Measurements from ENCODE around the gene CPEB2. TPM values are rescaled to one million over a fixed set of nuclear protein-coding genes. Genes with fewer than 3 reads are reported as not detected.

The CPEB2 gene
- total and polyA plus RNA-seq, 9 of the 15 experiments (the other 6 are each of a cell fraction or from before 2014, with no cell fraction given) = 0.39 to 3.0 (median 1.4) TPM

DNA sequence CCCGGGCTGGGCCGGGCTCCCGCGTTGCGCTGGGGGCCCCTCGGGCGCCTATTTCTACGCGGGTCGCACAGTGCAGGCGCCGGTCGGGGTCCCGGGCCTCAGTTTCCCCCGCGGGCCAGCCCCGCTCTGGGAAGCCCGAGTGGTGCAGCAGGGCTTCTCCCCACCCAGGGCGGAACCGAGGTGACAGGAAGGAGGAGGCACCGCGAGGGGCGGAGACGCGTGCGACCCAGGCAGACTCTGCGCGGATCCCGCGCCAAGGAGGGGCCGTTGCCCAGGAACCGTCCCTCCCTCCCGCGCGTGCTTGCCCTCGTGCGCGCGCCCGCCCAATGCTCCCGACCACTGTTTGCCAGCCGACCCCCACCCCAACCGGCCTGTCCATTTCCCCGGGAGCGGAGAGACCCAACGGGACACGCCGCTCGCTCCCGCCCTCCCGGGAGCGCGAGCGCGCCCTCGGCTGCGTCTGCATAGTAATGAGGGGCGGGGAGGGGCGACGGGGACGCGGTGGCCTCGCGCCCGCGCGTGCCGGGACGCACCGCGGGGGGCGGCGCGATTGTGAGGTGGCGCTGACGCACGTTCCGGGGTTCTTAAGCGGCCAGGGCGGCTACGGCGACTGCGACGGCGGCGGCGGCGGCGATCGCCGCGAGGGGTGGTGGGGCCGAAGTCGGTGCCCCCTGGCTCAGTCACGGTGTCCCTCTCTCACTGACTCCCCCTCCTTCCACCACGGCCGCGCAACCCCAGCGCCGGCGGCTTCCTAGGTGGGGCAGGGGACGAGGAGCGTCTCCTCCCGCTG lies at the start of gene CPEB2 (continued):
- TF ChIP-seq, protein P1, sequence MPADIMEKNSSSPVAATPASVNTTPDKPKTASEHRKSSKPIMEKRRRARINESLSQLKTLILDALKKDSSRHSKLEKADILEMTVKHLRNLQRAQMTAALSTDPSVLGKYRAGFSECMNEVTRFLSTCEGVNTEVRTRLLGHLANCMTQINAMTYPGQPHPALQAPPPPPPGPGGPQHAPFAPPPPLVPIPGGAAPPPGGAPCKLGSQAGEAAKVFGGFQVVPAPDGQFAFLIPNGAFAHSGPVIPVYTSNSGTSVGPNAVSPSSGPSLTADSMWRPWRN (IDR thresholded peaks at IDR 0.05; ENCODE audit: low read depth) = no peak; the same call in 1 of the 2 replicates
- TF ChIP-seq KLF13 (tag; IDR thresholded peaks at IDR 0.05; ENCODE audit: borderline replicate concordance, low read depth) = peak; percentile 34; the same call in 1 of the 2 replicates
- TF ChIP-seq, protein P2, sequence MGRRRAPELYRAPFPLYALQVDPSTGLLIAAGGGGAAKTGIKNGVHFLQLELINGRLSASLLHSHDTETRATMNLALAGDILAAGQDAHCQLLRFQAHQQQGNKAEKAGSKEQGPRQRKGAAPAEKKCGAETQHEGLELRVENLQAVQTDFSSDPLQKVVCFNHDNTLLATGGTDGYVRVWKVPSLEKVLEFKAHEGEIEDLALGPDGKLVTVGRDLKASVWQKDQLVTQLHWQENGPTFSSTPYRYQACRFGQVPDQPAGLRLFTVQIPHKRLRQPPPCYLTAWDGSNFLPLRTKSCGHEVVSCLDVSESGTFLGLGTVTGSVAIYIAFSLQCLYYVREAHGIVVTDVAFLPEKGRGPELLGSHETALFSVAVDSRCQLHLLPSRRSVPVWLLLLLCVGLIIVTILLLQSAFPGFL (CRISPR knock-in tag; IDR thresholded peaks at IDR 0.05) = no peak
- TF ChIP-seq, protein P3, sequence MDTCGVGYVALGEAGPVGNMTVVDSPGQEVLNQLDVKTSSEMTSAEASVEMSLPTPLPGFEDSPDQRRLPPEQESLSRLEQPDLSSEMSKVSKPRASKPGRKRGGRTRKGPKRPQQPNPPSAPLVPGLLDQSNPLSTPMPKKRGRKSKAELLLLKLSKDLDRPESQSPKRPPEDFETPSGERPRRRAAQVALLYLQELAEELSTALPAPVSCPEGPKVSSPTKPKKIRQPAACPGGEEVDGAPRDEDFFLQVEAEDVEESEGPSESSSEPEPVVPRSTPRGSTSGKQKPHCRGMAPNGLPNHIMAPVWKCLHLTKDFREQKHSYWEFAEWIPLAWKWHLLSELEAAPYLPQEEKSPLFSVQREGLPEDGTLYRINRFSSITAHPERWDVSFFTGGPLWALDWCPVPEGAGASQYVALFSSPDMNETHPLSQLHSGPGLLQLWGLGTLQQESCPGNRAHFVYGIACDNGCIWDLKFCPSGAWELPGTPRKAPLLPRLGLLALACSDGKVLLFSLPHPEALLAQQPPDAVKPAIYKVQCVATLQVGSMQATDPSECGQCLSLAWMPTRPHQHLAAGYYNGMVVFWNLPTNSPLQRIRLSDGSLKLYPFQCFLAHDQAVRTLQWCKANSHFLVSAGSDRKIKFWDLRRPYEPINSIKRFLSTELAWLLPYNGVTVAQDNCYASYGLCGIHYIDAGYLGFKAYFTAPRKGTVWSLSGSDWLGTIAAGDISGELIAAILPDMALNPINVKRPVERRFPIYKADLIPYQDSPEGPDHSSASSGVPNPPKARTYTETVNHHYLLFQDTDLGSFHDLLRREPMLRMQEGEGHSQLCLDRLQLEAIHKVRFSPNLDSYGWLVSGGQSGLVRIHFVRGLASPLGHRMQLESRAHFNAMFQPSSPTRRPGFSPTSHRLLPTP (IDR thresholded peaks at IDR 0.05; ENCODE audit: borderline replicate concordance, extremely low read depth, insufficient read length) = no peak
- peak; percentile 46; the same call in 1 of the 2 replicates for TF ChIP-seq NR2C2 (CRISPR knock-in tag; IDR thresholded peaks at IDR 0.05)
- TF ChIP-seq NR2C2 (tag; IDR thresholded peaks at IDR 0.05) = peak; percentile 63; the same call in 1 of the 2 replicates
- no peak for TF ChIP-seq EHMT2 (IDR thresholded peaks at IDR 0.05)
- TF ChIP-seq NFATC3 (IDR thresholded peaks at IDR 0.05) = no peak
- no peak for TF ChIP-seq POLR2AphosphoS2 (IDR thresholded peaks at IDR 0.05; ENCODE audit: low read length)
- no peak for TF ChIP-seq HDAC2 (IDR thresholded peaks at IDR 0.05)
- TF ChIP-seq, protein P4, sequence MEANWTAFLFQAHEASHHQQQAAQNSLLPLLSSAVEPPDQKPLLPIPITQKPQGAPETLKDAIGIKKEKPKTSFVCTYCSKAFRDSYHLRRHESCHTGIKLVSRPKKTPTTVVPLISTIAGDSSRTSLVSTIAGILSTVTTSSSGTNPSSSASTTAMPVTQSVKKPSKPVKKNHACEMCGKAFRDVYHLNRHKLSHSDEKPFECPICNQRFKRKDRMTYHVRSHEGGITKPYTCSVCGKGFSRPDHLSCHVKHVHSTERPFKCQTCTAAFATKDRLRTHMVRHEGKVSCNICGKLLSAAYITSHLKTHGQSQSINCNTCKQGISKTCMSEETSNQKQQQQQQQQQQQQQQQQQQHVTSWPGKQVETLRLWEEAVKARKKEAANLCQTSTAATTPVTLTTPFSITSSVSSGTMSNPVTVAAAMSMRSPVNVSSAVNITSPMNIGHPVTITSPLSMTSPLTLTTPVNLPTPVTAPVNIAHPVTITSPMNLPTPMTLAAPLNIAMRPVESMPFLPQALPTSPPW (CRISPR knock-in tag; IDR thresholded peaks at IDR 0.05) = peak; percentile 91
- no peak for TF ChIP-seq BRD9 (IDR thresholded peaks at IDR 0.05; ENCODE audit: low read depth, partially characterized antibody)
- TF ChIP-seq HOXB6 (CRISPR knock-in tag; IDR thresholded peaks at IDR 0.05; ENCODE audit: borderline replicate concordance) = no peak
- TF ChIP-seq SMAD3 (CRISPR knock-in tag; conservative IDR thresholded peaks at IDR 0.05) = no peak
- TF ChIP-seq ZNF311 (CRISPR knock-in tag; IDR thresholded peaks at IDR 0.05) = no peak
- TF ChIP-seq ZNF347 (CRISPR knock-in tag; IDR thresholded peaks at IDR 0.05; ENCODE audit: low read depth) = no peak
- no peak for TF ChIP-seq ZSCAN32 (CRISPR knock-in tag; IDR thresholded peaks at IDR 0.05)
- TF ChIP-seq NCOA4 (IDR thresholded peaks at IDR 0.05; ENCODE audit: partially characterized antibody) = no peak
- TF ChIP-seq, protein P5, sequence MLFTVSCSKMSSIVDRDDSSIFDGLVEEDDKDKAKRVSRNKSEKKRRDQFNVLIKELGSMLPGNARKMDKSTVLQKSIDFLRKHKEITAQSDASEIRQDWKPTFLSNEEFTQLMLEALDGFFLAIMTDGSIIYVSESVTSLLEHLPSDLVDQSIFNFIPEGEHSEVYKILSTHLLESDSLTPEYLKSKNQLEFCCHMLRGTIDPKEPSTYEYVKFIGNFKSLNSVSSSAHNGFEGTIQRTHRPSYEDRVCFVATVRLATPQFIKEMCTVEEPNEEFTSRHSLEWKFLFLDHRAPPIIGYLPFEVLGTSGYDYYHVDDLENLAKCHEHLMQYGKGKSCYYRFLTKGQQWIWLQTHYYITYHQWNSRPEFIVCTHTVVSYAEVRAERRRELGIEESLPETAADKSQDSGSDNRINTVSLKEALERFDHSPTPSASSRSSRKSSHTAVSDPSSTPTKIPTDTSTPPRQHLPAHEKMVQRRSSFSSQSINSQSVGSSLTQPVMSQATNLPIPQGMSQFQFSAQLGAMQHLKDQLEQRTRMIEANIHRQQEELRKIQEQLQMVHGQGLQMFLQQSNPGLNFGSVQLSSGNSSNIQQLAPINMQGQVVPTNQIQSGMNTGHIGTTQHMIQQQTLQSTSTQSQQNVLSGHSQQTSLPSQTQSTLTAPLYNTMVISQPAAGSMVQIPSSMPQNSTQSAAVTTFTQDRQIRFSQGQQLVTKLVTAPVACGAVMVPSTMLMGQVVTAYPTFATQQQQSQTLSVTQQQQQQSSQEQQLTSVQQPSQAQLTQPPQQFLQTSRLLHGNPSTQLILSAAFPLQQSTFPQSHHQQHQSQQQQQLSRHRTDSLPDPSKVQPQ (CRISPR knock-in tag; IDR thresholded peaks at IDR 0.05; ENCODE audit: borderline replicate concordance) = no peak
